Hepatocyte (in vitro differentiated cells): ENCODE measurements around the gene FAM241A.

Experiments
- CTCF ChIP-seq: fragments of 200-600 bp; sonication (generic); IDR thresholded peaks from 2 replicates; pipeline ENCODE4 v1.5.1; 2016; ENCODE audit warnings: antibody characterized with exemption, mild to moderate bottlenecking; ENCODE audit not compliant: poor library complexity
- EZH2 ChIP-seq: fragments of 200-600 bp; sonication (generic); IDR thresholded peaks from 2 replicates; pipeline ENCODE4 v1.6.1; 2016; ENCODE audit warnings: antibody characterized with exemption, mild to moderate bottlenecking, borderline replicate concordance
- EZH2phosphoT487 ChIP-seq: fragments of 200-600 bp; sonication (generic); IDR thresholded peaks from one replicate; pipeline ENCODE4 v1.6.1; 2018; ENCODE audit warnings: antibody characterized with exemption, mild to moderate bottlenecking, low read depth, moderate library complexity; ENCODE audit not compliant: unreplicated experiment, severe bottlenecking

GRCh38 chr4:112219826-112220366, 74.6 kb downstream of the FAM241A start:
- TF ChIP-seq CTCF = no peak
- no peak for TF ChIP-seq EZH2
- TF ChIP-seq EZH2phosphoT487 = no peak
